ENCODE measurements around the gene C1RL.

- TF ChIP-seq CTCF (IDR thresholded peaks at IDR 0.05) (no peak), EZH2 (IDR thresholded peaks at IDR 0.05; ENCODE audit: borderline replicate concordance, insufficient read depth, low read depth, low read length, poor library complexity, severe bottlenecking) (no peak)
Observed at GRCh38 chr12:7129872-7130691, 21.1 kb upstream of the C1RL start, which contains the start of gene CLSTN3.

Measured in B cell (primary cell).